ENCODE results near the gene E2F1.
"Not testable (repeated sequence)": the region's sequence is repeated elsewhere in the genome, so short reads cannot be mapped to it uniquely, and the experiment has no call there.

E2F1 gene

DNA sequence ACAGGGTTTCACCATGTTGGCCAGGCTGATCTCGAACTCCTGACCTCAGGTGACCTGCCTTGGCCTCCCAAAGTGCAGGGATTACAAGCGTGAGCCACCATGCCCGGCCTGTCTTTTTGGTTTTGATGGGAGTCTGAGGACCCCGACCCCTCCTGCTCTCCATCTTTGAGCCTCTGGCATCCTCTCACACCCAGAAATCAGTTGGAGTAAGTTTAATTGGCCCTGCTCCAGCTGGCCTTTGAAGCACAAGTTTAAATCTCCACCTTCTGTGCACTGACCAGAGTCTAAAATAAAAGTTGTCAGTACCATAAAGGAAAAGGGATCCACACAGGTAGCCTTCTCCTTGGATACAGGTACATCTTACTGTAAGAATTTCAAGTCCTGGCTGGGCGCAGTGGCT is 40.0 kb downstream of the E2F1 start:
- DNase-seq, result no peak

DNA sequence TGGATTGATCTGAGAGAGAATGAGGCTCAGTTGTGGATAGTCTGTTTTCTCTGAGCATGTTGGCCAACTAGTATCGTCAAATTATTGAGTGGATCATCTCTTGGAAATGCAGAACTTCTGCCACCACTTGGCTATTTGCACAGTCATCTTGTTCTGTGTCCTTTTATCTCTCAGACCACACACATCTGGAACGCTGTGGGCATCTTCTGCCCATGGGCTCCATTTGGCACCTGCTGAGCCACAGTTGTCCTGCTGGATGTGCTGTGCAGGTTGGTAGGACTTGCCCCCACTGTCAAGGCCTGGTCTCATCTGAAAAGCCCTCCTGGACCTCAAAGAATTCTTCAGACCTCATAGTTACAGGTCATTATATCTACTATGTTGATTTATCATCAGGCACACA is 40.8 kb downstream of the E2F1 start:
- no peak for DNase-seq

DNA sequence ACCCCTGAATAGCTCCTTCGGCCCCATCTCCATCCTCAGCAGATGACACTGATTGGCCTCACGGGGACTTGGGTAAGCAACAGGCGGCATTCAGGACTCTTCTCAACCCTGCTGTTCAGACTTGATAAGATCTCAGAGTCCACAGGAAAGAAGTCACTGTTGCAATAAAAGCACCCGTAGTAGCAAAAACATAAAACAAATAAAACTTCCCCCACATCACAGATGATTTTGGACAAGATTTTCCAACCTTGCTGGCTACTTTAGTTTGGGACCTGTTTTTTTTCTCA is 41.2 kb downstream of the E2F1 start:
- DNase-seq, result no peak

DNA sequence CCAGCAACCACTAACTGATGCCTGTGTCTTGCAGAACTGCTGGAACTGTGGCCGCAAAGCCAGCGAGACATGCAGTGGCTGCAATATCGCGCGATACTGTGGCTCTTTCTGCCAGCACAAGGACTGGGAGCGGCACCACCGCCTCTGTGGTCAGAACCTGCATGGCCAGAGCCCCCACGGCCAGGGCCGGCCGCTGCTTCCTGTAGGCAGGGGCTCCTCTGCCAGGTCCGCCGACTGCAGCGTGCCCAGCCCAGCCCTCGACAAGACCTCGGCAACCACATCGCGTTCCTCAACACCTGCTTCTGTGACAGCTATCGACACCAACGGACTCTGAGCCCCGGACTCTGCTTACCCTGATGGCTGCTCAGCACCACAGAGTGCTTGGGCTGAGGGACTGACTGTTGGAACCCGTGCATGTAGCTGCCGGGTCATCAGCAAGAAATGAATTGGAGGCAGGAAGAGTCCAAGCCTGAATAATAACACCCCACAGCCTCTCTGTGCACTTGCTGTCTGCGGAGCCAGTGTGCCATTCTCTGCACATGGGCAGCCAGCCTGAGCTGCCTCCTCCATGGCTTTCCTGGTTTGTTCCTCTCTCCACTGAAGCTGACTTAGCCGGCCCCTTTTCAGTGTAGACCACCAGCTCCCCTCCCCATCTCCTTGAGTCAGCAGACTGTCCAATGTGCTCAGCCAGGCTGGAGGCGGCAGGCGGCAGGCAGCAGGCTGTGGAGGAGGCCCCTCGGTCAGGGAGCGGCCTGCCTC is 41.7 kb downstream of the E2F1 start:
- DNase-seq, result no peak

DNA sequence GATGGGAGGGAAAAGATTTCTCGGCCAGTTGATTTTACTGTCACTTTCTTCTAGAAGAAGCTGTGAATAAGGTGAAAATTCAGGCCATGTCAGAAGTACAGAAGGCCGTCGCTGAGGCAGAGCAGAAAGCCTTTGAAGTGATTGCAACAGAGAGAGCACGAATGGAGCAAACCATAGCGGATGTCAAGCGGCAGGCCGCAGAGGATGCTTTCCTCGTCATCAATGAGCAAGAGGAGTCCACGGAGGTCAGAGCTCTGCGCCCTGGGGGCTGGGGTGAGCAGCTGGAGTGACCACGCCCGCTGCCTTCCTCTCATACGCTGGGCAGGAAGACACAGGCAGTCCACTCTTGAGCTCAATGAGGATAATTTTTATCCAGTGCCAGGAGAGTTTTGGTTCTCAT is 45.9 kb downstream of the E2F1 start:
- no peak for DNase-seq

DNA sequence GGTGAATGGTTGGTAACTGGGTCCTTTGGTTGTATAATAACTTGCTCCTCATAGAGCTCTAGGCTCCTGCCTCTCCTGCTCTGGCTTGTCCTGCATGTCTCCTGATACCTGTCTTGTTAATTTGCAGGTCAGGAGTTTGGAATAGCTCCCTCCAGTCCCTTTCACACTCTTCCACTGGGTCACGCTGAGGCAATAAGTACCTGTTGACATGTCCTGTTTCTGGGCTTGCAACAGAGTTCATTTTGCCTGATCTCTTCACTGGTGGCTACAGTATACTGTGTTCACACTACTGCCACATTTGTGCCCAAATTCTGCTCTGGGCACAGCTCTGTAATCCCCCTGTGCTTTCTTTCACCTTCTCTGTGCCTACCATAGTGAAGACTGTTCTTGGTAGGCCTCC is 49.4 kb downstream of the E2F1 start:
- DNase-seq, result no peak

DNA sequence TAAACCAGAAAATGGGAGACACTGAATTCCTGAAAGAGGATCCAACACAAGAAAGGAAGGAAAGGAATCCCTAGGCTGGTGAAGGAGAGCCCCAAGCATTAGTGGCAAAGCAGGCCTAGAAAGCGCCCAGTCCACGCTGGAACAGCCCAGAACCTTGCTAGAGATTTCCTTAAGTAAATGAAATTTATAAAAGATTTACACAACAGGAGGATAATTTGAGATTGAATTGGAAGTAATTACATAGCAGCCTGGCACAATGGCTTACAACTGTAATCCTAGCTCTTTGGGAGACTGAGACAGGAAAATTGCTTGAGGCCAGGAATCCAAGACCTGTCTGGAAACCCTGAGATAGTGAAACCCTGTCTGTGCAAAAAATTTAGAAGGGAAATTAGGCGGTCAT is 50.8 kb downstream of the E2F1 start:
- DNase-seq, result no peak

DNA sequence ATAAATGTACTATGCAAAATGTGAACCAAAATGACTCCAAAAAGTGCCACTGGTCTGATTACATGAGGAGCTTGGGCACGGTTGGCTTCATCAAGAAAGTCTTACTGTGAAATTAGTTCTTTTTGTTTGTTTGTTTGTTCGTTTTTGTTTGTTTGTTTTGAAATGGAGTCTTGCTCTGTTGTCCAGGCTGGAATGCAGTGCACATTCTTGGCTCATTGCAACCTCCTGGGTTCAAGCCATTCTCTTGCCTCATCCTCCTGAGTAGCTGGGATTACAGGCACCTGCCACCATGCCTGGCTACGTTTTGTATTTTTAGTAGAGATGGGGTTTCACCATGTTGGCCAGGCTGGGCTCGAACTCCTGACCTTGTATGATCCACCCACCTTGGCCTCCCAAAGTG is 54.3 kb downstream of the E2F1 start:
- DNase-seq, result not testable (repeated sequence)

DNA sequence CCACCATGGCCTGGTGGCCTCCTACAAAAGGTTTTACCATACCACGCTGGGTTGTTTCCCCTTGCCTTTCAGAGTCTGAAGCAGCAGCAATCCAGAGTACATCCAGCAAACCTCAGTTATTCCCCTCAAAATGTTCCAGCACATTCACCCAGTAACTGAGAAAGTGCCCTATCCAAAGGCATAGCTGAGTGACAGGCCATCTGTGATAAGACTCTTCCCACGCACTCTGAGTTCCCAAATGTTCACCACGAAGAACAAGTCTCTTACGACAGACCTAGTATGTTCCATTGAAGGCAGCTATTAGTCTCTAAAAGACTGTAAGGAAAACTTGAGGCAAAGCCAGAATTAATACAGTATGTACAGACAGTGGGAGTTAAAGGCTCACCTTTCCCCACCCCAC is 55.7 kb downstream of the E2F1 start:
- no peak for DNase-seq

DNA sequence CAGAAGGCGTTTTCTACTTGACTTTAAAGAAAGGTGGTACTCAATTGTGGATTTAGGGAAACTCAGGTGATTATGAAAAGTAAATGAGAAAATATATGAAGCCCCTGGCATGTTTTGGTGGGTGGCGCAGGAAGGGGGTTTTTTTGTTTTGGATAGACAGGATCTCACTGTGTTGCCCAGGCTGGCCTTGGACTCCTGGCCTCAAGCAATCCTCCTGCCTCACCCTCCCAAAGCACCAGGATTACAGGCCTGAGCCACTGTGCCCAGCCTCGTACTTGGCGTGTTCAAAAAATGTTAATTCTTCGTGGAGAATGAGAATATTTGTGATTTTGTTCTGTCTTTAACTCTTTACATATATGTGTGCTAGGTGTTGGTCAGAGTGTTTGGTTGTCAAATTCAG is 56.2 kb downstream of the E2F1 start:
- DNase-seq, result no peak

DNA sequence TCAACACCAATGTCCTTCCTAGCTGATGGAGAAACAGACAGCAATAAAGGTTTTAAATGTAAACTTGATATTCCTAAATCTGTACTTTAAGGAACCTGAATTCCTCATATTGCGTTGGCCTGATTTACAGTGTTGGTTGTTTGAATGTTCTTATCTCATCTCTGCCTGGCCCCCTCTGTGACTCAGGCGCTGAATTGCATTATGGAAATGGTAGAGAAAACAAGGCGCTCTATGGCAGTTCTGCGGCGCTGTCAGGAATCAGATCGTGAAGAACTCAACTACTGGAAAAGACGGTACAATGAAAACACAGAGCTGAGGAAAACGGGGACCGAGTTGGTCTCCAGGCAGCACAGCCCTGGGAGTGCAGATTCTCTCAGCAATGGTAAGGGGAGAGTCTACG is 56.7 kb downstream of the E2F1 start:
- no peak for DNase-seq

DNA sequence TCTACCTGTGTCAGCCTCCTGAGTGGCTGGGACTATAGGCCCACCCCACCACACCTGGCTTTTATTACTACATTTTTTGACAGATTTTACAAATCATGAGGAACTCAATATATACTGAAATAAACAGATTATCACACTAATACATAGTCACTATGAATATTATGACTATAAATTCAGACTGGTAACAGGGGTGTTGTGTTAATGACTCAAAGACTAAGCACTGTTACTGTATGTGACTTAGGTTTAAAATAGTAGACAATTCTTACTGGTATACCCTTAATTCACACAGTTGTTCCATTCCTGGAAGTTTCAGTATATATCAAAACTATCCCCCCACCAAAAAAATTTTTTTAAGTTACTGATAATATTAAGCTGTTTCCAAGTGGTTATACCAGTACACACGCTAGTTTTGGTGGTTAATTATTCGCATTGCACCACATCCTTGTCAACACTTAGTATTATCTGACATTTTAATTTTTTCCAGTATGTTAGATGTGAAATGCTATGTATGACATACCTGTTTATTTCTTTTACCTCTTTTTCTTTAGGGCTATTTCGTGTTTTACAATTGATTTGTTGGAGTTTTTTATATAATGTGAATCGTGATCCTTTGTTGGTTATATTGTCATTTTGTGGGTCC is 58.5 kb downstream of the E2F1 start:
- no peak for DNase-seq

DNA sequence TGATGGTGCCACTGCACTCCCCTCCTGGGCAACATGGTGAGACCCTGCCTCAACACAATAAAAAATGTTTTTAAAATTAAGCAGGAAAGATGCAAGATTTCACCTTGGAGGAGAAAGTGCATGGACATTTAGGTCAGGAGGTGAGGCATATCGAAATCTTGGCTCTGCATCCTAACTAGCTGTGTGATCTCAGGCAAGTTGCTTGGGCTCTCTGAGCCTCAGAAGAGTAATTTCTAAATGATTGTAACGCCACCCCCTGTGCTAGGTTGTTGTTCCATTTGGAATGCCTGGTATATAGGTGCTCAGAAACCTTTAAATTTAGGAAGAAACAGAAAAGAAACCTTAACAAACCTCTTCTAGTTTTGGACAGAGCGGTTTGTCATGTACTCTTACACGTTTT is 60.0 kb downstream of the E2F1 start:
- DNase-seq, result no peak
